GM13977 (cell line): ENCODE data around the gene VARS1.

Source experiments
- DNase-seq: peaks from one replicate; pipeline ENCODE4 v3.0.0; 2012; ENCODE audit warnings: low spot score
- in situ Hi-C: fragments of 300-500 bp; cut with MboI; formaldehyde crosslinking; loops from one replicate; pipeline ENCODE4 v1.12.0; 2022; ENCODE audit warnings: low sequenced_read_pairs, low pct_unique_long_range_greater_than_20kb, mixed read lengths, inconsistent platforms; ENCODE audit not compliant: unreplicated experiment
- TF ChIP-seq, protein P1 (sequence below): IDR thresholded peaks from 2 replicates; pipeline ENCODE4 v1.5.1; 2012; ENCODE audit warnings: mild to moderate bottlenecking, control low read depth; ENCODE audit not compliant: insufficient read depth; ENCODE audit errors: extremely low read depth, missing control alignments

VARS1 gene

DNA sequence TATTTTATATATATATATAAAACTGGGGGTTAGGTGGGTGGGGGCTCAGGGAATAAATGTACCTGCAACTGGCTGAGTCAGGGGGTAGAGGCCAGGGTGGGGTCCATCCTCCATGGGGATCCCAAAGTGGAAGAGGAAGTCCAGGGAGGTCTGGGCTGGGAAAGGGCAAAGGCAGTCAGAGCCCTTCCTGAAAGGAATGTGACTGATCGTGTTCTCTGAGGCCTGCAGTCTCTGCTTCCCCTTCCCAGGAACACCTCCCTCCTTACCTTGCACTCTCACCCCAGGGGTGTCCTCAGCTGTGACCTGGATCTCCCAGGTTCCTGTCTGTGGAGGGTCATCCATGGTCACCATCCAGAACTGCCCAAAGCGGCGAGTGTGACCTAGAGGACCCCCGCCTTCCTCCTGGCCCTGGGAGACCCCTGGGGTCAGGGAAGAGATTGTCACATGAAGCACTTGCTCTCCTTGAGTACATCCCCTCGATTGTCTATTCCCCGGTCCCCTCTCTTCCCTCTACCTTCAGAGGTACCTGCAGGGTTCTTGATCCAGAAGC, 28.4 kb downstream of the VARS1 start:
- DNase-seq: no peak
- TF ChIP-seq, protein P1, sequence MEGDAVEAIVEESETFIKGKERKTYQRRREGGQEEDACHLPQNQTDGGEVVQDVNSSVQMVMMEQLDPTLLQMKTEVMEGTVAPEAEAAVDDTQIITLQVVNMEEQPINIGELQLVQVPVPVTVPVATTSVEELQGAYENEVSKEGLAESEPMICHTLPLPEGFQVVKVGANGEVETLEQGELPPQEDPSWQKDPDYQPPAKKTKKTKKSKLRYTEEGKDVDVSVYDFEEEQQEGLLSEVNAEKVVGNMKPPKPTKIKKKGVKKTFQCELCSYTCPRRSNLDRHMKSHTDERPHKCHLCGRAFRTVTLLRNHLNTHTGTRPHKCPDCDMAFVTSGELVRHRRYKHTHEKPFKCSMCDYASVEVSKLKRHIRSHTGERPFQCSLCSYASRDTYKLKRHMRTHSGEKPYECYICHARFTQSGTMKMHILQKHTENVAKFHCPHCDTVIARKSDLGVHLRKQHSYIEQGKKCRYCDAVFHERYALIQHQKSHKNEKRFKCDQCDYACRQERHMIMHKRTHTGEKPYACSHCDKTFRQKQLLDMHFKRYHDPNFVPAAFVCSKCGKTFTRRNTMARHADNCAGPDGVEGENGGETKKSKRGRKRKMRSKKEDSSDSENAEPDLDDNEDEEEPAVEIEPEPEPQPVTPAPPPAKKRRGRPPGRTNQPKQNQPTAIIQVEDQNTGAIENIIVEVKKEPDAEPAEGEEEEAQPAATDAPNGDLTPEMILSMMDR: no peak
- in situ Hi-C loops: no loop called here

DNA sequence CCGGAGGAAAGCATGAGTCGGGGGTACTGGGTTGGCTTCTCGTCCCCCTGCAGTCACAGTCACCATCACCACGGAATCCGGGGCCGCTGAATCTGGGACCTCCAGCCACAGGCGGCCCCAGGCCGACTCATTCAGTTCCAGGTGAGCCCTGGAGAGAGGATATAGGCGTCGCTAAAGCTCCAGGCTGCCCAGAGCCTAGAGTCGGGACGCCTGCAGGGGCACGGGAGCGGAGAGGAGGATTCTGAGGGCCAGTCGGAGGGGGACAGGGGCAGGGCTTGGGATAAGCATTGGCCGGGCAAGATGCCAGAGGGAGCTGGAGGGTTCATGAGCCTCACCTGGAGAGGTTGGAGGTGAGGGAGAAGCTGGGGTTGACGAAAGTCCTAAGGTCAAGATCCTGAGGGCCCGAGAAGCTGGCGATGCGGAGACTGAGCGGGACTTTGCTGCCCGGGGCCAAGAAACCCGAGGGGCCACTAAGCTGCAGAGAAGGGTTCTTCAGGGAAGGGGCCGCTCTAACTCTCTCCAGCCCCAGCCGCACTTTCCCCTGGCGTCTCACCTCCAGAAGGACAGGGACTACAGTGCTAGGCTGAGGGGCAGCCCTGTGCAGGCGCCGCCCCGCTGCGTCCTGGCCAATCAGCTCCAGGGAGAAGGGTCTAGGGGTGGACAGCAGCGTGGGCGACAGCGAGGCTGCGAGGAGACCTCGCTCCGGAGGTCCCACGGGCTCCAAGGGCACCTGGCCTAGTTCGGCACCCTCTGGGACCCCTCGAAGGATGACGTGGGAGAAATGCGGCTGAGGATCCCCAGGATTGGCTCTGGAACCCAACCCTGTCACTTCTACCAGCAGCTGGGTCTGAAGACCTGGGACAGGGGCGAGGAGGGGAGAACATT, 29.4 kb downstream of the VARS1 start:
- in situ Hi-C loops: no loop called here
- no peak for DNase-seq
- TF ChIP-seq, protein P1: no peak

DNA sequence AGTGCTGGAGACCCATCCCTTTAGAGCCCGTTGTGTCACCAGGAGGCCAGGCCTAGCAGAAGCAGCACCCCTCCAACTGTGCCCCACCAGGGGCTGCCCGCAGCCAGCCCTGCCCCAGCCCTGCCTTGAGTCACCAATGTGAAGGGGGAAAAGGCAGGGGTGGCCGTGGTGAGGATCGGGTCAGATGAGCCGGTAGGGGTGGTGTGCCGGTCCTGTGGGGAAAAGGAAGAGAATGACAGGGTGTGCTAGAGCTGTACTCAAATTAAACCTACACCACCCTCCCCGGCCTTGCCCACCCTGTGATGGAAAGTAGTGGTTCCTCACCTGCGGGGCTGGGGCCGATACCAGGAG, 30.0 kb downstream of the VARS1 start:
- in situ Hi-C loops: no loop called here
- TF ChIP-seq, protein P1: no peak
- no peak for DNase-seq

DNA sequence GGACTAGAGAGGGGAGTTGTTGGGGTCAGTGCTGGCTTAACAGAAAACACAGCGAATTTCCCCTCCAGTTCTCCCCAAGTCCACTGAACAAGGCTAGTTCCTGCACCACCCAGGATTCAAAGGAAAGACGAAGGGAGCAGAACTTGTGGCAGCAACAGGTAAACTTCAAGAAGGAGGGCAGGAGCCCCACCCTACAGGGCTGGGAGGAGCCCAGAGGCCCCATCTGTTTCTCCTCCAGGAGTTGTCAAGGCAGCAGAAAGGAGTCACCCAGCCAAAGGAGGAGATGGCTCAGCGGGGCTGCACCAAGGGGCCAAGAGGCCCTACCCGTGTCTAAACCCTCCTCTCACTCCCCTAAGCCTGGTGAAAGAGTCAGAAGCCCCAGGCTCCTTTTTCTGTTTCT, 31.4 kb downstream of the VARS1 start:
- no peak for DNase-seq
- in situ Hi-C loops: no loop called here
- TF ChIP-seq, protein P1: no peak

DNA sequence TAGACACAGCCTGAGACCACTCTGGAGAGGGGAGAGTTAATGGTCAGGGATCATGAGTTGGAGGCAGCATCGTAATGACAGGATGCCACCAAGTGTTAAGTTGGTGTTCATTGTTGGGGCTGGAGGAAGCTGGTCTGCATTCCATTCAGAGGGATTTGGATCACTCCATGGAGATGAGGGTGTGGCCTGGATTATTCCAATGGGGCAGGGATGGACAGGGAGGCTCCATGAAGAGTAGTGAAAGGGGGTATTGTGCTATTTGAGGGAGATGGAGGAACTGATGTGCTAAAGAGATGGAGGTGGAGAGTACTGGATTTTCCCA, 32.0 kb downstream of the VARS1 start:
- TF ChIP-seq, protein P1: no peak
- in situ Hi-C loops: no loop called here
- no peak for DNase-seq

DNA sequence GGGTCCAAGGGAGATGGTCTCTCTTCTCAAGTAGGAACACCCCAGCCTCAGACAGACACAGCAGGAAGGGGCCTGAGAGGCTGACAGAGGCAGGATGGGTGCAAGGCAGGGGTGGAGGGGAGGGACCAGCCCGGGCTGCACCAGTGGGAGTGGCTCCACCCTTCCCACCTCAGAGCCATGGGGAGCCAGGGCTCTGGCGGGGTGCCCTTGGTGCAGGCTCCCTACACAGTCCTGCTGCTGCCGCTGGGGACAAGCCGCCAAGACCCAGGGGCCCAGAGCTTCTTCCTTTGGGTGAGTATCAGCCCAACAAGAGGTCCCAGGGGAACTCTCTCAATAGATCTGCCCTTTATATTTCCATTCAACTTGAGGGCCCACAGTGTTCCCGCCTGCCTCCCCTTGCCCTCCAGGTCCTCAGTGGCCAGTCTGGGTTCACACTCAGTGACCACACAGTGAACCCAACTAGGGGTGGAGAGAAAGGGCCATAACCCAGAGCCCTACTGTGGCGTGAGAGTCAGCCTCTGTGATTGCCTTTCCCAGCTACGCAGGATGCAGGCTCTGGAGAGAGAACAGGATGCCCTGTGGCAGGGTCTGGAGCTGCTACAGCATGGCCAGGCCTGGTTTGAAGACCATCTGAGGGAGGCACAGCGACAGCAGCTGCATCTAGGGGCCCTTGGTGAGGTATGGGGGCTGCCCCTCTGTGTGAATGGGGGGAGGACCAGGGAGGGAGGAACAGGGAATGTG, 32.5 kb downstream of the VARS1 start:
- TF ChIP-seq, protein P1: no peak
- DNase-seq: no peak
- in situ Hi-C loops: no loop called here
